Stimulated activated CD8-positive, alpha-beta memory T cell treated with anti-CD3 and anti-CD28 coated beads, Interleukin-7, amount 100 ng/mL, for 1 hour (primary cell): ENCODE results near the gene PRELP.
"Not testable (repeated sequence)": the region's sequence is repeated elsewhere in the genome, so short reads cannot be mapped to it uniquely, and the experiment has no call there.

Experiments used
- DNase-seq, 2 donors: peaks; one replicate each; pipeline ENCODE4 v3.0.0-alpha.2; 2020; ENCODE audit warnings: low read depth in 2 of 2

The PRELP gene

GRCh38 chr1:203453616-203454015 is 22.0 kb upstream of the PRELP start:
- DNase-seq: no peak

GRCh38 chr1:203454986-203455471 is 20.6 kb upstream of the PRELP start:
- no peak for DNase-seq

GRCh38 chr1:203455706-203456105 is 19.9 kb upstream of the PRELP start:
- no peak for DNase-seq

- no peak for DNase-seq
Measured at GRCh38 chr1:203456577-203456976, 19.0 kb upstream of the PRELP start.

GRCh38 chr1:203458078-203458477 is 17.5 kb upstream of the PRELP start:
- no peak for DNase-seq

- DNase-seq: no peak
Measured at GRCh38 chr1:203459671-203460201, 15.9 kb upstream of the PRELP start.

- no peak for DNase-seq
Measured at GRCh38 chr1:203461717-203462116, 13.9 kb upstream of the PRELP start.

GRCh38 chr1:203462143-203462542 is 13.5 kb upstream of the PRELP start:
- no peak for DNase-seq

- no peak for DNase-seq
Measured at GRCh38 chr1:203462878-203463277, 12.7 kb upstream of the PRELP start.

GRCh38 chr1:203463469-203464062 is 12.0 kb upstream of the PRELP start:
- DNase-seq: no peak

GRCh38 chr1:203464226-203464625 is 11.4 kb upstream of the PRELP start:
- no peak for DNase-seq

- no peak for DNase-seq
Measured at GRCh38 chr1:203464743-203465142, 10.9 kb upstream of the PRELP start.

- no peak for DNase-seq
Measured at GRCh38 chr1:203465146-203465798, 10.3 kb upstream of the PRELP start.

GRCh38 chr1:203465948-203466347 is 9.7 kb upstream of the PRELP start:
- no peak for DNase-seq

- DNase-seq: not testable (repeated sequence)
Measured at GRCh38 chr1:203466906-203467549, 8.6 kb upstream of the PRELP start.

- DNase-seq: no peak
Measured at GRCh38 chr1:203467550-203467921, 8.1 kb upstream of the PRELP start.

- no peak for DNase-seq
Measured at GRCh38 chr1:203468326-203468725, 7.3 kb upstream of the PRELP start.

- no peak for DNase-seq
Measured at GRCh38 chr1:203470240-203470639, 5.4 kb upstream of the PRELP start.

GRCh38 chr1:203471841-203472240 is 3.8 kb upstream of the PRELP start:
- DNase-seq: no peak

GRCh38 chr1:203473281-203473680 is 2.3 kb upstream of the PRELP start:
- DNase-seq: no peak

- no peak for DNase-seq
Measured at GRCh38 chr1:203473781-203474305, 1.8 kb upstream of the PRELP start.

- DNase-seq: no peak
Measured at GRCh38 chr1:203476216-203476814, 709 bp downstream of the PRELP start.
